ENCODE results near the gene CLSTN2.

Gene CLSTN2

GRCh38 chr3:140303875-140304274, 368.9 kb downstream of the CLSTN2 start:
- no peak for TF ChIP-seq CTCF (IDR thresholded peaks at IDR 0.05; ENCODE audit: unreplicated experiment in 3 of 3)
- H3K9me3 Mint-ChIP-seq = no peaks in the 10 kb centered on the region
- no peaks in the 10 kb centered on the region for H3K36me3 Mint-ChIP-seq (ENCODE audit: low read depth)
- no peak overlapping the region for H3K27ac Mint-ChIP-seq
- no peaks in the 10 kb centered on the region for H3K27me3 Mint-ChIP-seq (ENCODE audit: low read depth)
- no peak overlapping the region for H3K4me3 Mint-ChIP-seq
- peaks cover 8% of the 10 kb centered on the region for H3K4me1 Mint-ChIP-seq

DNA sequence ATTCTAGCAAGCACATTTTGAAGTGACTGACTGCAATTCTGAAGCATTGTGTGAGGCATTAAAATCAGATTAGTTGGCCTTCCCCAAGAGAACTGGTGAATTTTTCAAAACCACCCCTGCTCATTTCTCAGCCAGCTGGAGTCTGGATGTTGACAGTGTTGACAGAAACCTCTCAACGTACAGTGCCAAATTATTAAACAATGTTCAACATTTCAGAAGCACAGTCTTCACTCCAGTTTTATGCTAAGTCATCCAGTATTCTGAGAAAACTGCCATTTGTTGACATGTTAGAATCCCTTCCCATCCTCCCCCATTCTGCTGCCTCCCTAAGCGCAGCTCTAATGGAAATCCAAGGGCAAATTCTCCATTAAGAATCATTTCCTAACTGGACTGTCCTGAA, 373.6 kb downstream of the CLSTN2 start:
- Mint-ChIP-seq H3K4me3 (no peak overlapping the region), H3K27ac (peak overlapping the region in 1 of 3 experiments; percentile 19), H3K27me3 (ENCODE audit: low read depth) (peaks cover 3% of the 10 kb centered on the region), H3K36me3 (ENCODE audit: low read depth) (no peaks in the 10 kb centered on the region), H3K9me3 (no peaks in the 10 kb centered on the region), H3K4me1 (no peaks in the 10 kb centered on the region)
- no peak for TF ChIP-seq CTCF (IDR thresholded peaks at IDR 0.05; ENCODE audit: unreplicated experiment in 3 of 3)

DNA sequence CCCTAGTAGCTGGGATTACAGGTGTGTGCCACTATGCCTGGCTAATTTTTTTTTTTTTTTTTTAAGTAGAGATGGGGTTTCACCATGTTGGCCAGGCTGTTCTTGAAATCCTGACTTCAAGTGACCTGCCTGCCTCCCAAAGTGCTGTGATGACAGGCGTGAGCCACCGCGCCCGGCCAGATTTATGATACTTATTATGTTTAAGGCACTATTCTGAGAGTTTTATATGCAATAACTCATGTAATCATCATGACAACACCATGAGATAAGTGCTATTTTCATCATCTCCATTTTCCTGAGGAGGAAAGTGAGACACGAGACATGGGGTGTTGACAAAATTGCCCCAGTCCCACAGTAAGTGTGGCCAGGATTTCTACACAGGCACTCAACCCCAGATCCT, 376.4 kb downstream of the CLSTN2 start:
- TF ChIP-seq CTCF (IDR thresholded peaks at IDR 0.05; ENCODE audit: unreplicated experiment in 3 of 3) = no peak
- no peaks in the 10 kb centered on the region for H3K36me3 Mint-ChIP-seq (ENCODE audit: low read depth)
- no peak overlapping the region for H3K4me3 Mint-ChIP-seq
- H3K4me1 Mint-ChIP-seq = no peaks in the 10 kb centered on the region
- peaks cover 7% of the 10 kb centered on the region for H3K27me3 Mint-ChIP-seq (ENCODE audit: low read depth)
- H3K27ac Mint-ChIP-seq = no peak overlapping the region
- no peaks in the 10 kb centered on the region for H3K9me3 Mint-ChIP-seq

DNA sequence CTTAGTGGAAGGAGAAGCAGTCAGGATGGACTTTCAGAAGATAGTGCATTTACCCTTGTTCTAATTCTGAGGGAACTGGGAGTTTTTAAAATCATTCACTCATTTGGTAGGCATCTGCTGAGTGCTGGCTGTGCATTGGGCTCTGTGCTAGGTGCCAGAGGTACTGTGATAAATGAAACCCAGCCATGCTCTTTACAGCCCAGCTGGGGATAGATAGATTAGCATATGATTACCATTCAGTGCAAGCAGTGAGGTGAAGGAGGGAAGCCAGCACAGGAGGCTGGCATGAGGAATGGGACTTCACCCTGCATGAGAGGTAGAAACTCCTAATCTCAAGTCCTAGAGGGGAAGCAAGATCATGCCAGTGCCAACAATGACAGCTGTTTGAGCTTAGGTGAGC, 381.0 kb downstream of the CLSTN2 start:
- no peaks in the 10 kb centered on the region for H3K4me1 Mint-ChIP-seq
- H3K27me3 Mint-ChIP-seq (ENCODE audit: low read depth) = peaks cover 6% of the 10 kb centered on the region
- no peaks in the 10 kb centered on the region for H3K36me3 Mint-ChIP-seq (ENCODE audit: low read depth)
- no peak for TF ChIP-seq CTCF (IDR thresholded peaks at IDR 0.05; ENCODE audit: unreplicated experiment in 3 of 3)
- no peak overlapping the region for H3K27ac Mint-ChIP-seq
- no peaks in the 10 kb centered on the region for H3K9me3 Mint-ChIP-seq
- H3K4me3 Mint-ChIP-seq = no peak overlapping the region

DNA sequence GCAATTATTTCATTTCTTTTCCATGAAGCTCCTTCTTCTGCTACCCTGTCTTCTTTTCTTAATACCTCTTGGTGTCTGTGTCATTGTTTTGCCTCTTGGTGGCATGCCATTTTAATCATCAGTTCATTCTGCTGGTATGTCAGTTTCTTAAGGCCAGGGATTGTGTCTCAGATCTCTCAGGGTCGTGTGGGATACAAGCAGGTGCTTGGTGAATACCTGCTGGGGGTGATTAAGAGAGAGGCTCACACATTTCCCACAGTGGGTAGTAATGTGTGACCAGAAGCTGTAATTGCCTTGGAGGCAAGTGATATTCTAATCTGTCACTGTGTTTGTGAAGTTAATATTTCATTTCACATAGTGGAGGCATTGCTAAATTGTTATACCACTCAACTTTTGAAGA, 381.5 kb downstream of the CLSTN2 start:
- H3K27ac Mint-ChIP-seq = no peak overlapping the region
- H3K9me3 Mint-ChIP-seq = no peaks in the 10 kb centered on the region
- no peaks in the 10 kb centered on the region for H3K36me3 Mint-ChIP-seq (ENCODE audit: low read depth)
- TF ChIP-seq CTCF (IDR thresholded peaks at IDR 0.05; ENCODE audit: unreplicated experiment in 3 of 3) = no peak
- no peak overlapping the region for H3K4me3 Mint-ChIP-seq
- peaks cover 6% of the 10 kb centered on the region for H3K27me3 Mint-ChIP-seq (ENCODE audit: low read depth)
- H3K4me1 Mint-ChIP-seq = no peaks in the 10 kb centered on the region

DNA sequence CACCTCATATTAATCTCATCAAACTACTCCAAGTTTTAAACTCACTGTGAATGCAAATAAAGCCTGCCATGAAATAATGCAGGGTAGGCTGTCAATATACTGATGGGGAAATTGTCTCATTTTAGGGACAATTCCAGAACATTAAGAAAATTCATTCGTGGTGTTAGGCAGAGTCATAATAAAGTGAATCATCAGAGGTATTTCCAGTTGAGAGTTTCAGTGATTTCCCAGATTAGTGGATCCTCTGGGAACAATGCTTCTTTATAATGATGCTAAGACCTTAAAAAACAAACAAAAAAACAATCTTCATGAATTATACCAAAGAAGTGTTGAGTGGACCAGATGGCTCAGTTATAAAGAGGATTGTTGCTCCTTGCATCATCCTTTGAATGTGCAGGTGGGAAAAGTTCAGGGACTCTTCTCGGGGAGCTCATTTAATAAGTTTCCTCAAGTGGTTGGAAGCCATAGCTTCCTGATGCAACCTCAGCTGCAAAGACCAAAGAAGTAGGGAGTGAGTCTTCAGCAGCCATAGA, 381.9 kb downstream of the CLSTN2 start:
- H3K36me3 Mint-ChIP-seq (ENCODE audit: low read depth) = no peaks in the 10 kb centered on the region
- H3K27me3 Mint-ChIP-seq (ENCODE audit: low read depth) = peaks cover 6% of the 10 kb centered on the region
- no peak for TF ChIP-seq CTCF (IDR thresholded peaks at IDR 0.05; ENCODE audit: unreplicated experiment in 3 of 3)
- no peak overlapping the region for H3K27ac Mint-ChIP-seq
- no peaks in the 10 kb centered on the region for H3K4me1 Mint-ChIP-seq
- H3K9me3 Mint-ChIP-seq = no peaks in the 10 kb centered on the region
- H3K4me3 Mint-ChIP-seq = no peak overlapping the region
